Activated CD8-positive, alpha-beta T cell treated with anti-CD3 and anti-CD28 coated beads for 36 hours (primary cell): ENCODE data around the gene HK2. TPM values are rescaled to one million over a fixed set of nuclear protein-coding genes. Genes with fewer than 3 reads are reported as not detected.
"Not testable (repeated sequence)": the region's sequence is repeated elsewhere in the genome, so short reads cannot be mapped to it uniquely, and the experiment has no call there.

Experiments
- ATAC-seq: fragments of 200-7000 bp; cut with Tn5 transposase; one replicate; pipeline ENCODE4 v1.10.0; 2021; ENCODE audit warnings: mild to moderate bottlenecking, moderate library complexity
- CTCF ChIA-PET: fragments of 350-600 bp; sonication (Branson Sonifier 250); formaldehyde crosslinking; loops from one replicate; lab custom pipeline; 2021; ENCODE audit warnings: antibody characterized with exemption; lab: Charles Lee
- POLR2A ChIA-PET: fragments of 350-600 bp; sonication (Branson Sonifier 250); formaldehyde crosslinking; loops from one replicate; lab custom pipeline; 2021; ENCODE audit warnings: antibody characterized with exemption; lab: Charles Lee
- DNase-seq: peaks from one replicate; pipeline ENCODE4 v3.0.0-alpha.2; 2020
- H3K27ac Mint-ChIP-seq: one replicate; pipeline ENCODE4 v1.8.0; 2021; ENCODE audit warnings: mild to moderate bottlenecking, mixed read lengths
- H3K27me3 Mint-ChIP-seq: one replicate; pipeline ENCODE4 v1.8.0; 2021; ENCODE audit warnings: mixed read lengths
- H3K36me3 Mint-ChIP-seq: one replicate; pipeline ENCODE4 v1.8.0; 2021; ENCODE audit warnings: low read depth, mixed read lengths
- H3K4me1 Mint-ChIP-seq: one replicate; pipeline ENCODE4 v1.8.0; 2021; ENCODE audit warnings: low read depth, mixed read lengths
- H3K4me3 Mint-ChIP-seq: one replicate; pipeline ENCODE4 v1.8.0; 2021; ENCODE audit warnings: mild to moderate bottlenecking, moderate library complexity, mixed read lengths
- H3K9me3 Mint-ChIP-seq: one replicate; pipeline ENCODE4 v1.8.0; 2021; ENCODE audit warnings: mixed read lengths
- CTCF ChIP-seq: fragments of 200-600 bp; IDR thresholded peaks from one replicate; pipeline ENCODE4 v1.8.0; 2022; ENCODE audit warnings: antibody characterized with exemption, mild to moderate bottlenecking
- intact Hi-C: fragments of 100-400 bp; cut with micrococcal nuclease; formaldehyde crosslinking; loops from one replicate; pipeline ENCODE4 v1.10.0; 2022
- total RNA-seq, 2 experiments: library from RNA; stranded (reverse); gene quantifications; one replicate each; pipeline ENCODE4 v1.2.3, GENCODE V29; 2021

Gene HK2
- total RNA-seq, 2 experiments from 2014 or later: 121 to 124 TPM

GRCh38 chr2:74847070-74847858 lies 13.3 kb downstream of the HK2 start:
- no peak for TF ChIP-seq CTCF
- ChIA-PET POLR2A (interaction anchor here (1.1 kb wide), 1 partner anchor 9 kb away, joined by 3 read pairs; no protein-coding TSS in a partner anchor), CTCF (interaction anchor here (1.1 to 4.8 kb wide), 2 partner anchors 11 to 71 kb away, joined by 3 to 35 read pairs; no protein-coding TSS in a partner anchor)
- no peaks in the 10 kb centered on the region for H3K27me3 Mint-ChIP-seq
- no peak overlapping the region for H3K4me3 Mint-ChIP-seq
- H3K36me3 Mint-ChIP-seq: peaks cover 43% of the 10 kb centered on the region
- H3K9me3 Mint-ChIP-seq: no peaks in the 10 kb centered on the region
- intact Hi-C loops: no loop called here
- peaks cover 87% of the 10 kb centered on the region for H3K4me1 Mint-ChIP-seq
- no peak for ATAC-seq
- no peak overlapping the region for H3K27ac Mint-ChIP-seq
- DNase-seq: no peak

GRCh38 chr2:74849228-74849892 lies 15.4 kb downstream of the HK2 start:
- Mint-ChIP-seq H3K4me3 (peak overlapping the region; percentile 48), H3K9me3 (no peaks in the 10 kb centered on the region), H3K4me1 (peaks cover 66% of the 10 kb centered on the region), H3K36me3 (peaks cover 44% of the 10 kb centered on the region), H3K27me3 (no peaks in the 10 kb centered on the region), H3K27ac (peak overlapping the region; percentile 79)
- CTCF ChIA-PET: interaction anchor here (1.2 to 4.8 kb wide), 3 partner anchors 13 to 134 kb away, joined by 3 to 35 read pairs (median 4); no protein-coding TSS in a partner anchor
- ATAC-seq (peak; percentile 82), DNase-seq (peak; percentile 50)
- intact Hi-C loops: no loop called here
- no peak for TF ChIP-seq CTCF
- POLR2A ChIA-PET: interaction anchor here (1.5 kb wide), 1 partner anchor 10 kb away, joined by 5 read pairs; no protein-coding TSS in a partner anchor

- ATAC-seq (no peak), DNase-seq (no peak)
- Mint-ChIP-seq H3K9me3 (no peaks in the 10 kb centered on the region), H3K36me3 (peaks cover 49% of the 10 kb centered on the region), H3K27me3 (no peaks in the 10 kb centered on the region), H3K4me1 (peaks cover 55% of the 10 kb centered on the region), H3K4me3 (no peak overlapping the region), H3K27ac (peak overlapping the region; percentile 25)
- intact Hi-C loops: no loop called here
- ChIA-PET CTCF (interaction anchor here (0.8 to 4.8 kb wide), 6 partner anchors 11 to 135 kb away, joined by 3 to 35 read pairs (median 3); no protein-coding TSS in a partner anchor), POLR2A (interaction anchor here (1.5 kb wide), 1 partner anchor 12 kb away, joined by 5 read pairs; no protein-coding TSS in a partner anchor)
- TF ChIP-seq CTCF: no peak
Measured at GRCh38 chr2:74850496-74851190, 16.7 kb downstream of the HK2 start.

- intact Hi-C loops: no loop called here
- H3K4me1 Mint-ChIP-seq: peaks cover 52% of the 10 kb centered on the region
- ATAC-seq: no peak
- H3K4me3 Mint-ChIP-seq: no peak overlapping the region
- no peak for DNase-seq
- H3K9me3 Mint-ChIP-seq: no peaks in the 10 kb centered on the region
- no peaks in the 10 kb centered on the region for H3K27me3 Mint-ChIP-seq
- H3K27ac Mint-ChIP-seq: no peak overlapping the region
- TF ChIP-seq CTCF: no peak
- ChIA-PET POLR2A (interaction anchor here (0.6 kb wide), 1 partner anchor 26 kb away, joined by 3 read pairs; no protein-coding TSS in a partner anchor), CTCF (interaction anchor here (1.2 to 4.8 kb wide), 3 partner anchors 15 to 26 kb away, joined by 3 to 35 read pairs (median 7); no protein-coding TSS in a partner anchor)
- peaks cover 54% of the 10 kb centered on the region for H3K36me3 Mint-ChIP-seq
Measured at GRCh38 chr2:74851191-74851566, 17.3 kb downstream of the HK2 start.

GRCh38 chr2:74853360-74853759 lies 19.4 kb downstream of the HK2 start:
- H3K9me3 Mint-ChIP-seq, H3K4me3 Mint-ChIP-seq, DNase-seq, ATAC-seq, H3K27ac Mint-ChIP-seq, H3K27me3 Mint-ChIP-seq, intact Hi-C loops: not testable (repeated sequence)
- POLR2A ChIA-PET: interaction anchor here (0.7 kb wide), 1 partner anchor 10 kb away, joined by 4 read pairs; no protein-coding TSS in a partner anchor
- CTCF ChIA-PET: interaction anchor here (1.2 to 2.0 kb wide), 2 partner anchors 17 to 23 kb away, joined by 5 to 7 read pairs; no protein-coding TSS in a partner anchor
- peaks cover 35% of the 10 kb centered on the region for H3K4me1 Mint-ChIP-seq
- peaks cover 62% of the 10 kb centered on the region for H3K36me3 Mint-ChIP-seq
